ENCODE data around the gene EPB41L4A.

Gene EPB41L4A

DNA sequence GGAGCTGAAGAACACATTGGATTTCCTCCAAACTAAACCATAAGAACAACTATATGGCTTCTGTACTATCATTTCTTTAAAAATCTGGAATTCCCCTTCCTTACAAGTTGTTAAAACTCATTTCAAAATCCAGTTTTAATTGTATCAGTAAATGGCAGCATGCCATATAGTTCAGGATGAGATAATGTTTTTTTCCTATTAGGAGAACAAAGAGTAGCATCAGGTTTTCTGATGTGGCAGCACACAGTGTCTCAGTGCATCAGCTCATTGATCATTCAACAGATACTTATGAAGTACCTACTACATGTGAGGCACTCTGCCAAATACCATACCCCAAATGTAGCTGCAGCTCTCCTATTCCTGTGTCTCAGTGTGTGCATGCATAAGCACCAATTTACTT, 161.1 kb downstream of the EPB41L4A start:
- no peaks in the 10 kb centered on the region for H3K27me3 Mint-ChIP-seq
- no peak overlapping the region for H3K4me3 Mint-ChIP-seq
- no peak for DNase-seq
- no peaks in the 10 kb centered on the region for H3K36me3 Mint-ChIP-seq
- H3K27ac Mint-ChIP-seq = no peak overlapping the region
- H3K4me1 Mint-ChIP-seq = no peaks in the 10 kb centered on the region
- H3K9me3 Mint-ChIP-seq = no peaks in the 10 kb centered on the region
- no peak for ATAC-seq (replicated peaks)

- Mint-ChIP-seq H3K4me1 (no peaks in the 10 kb centered on the region), H3K4me3 (no peak overlapping the region), H3K27ac (no peak overlapping the region), H3K9me3 (no peaks in the 10 kb centered on the region), H3K36me3 (no peaks in the 10 kb centered on the region), H3K27me3 (no peaks in the 10 kb centered on the region)
- DNase-seq (no peak), ATAC-seq (replicated peaks) (no peak)
Measured at GRCh38 chr5:112257005-112257404, 162.1 kb downstream of the EPB41L4A start.

- H3K27ac Mint-ChIP-seq = no peak overlapping the region
Measured at GRCh38 chr5:112254303-112254702, 164.8 kb downstream of the EPB41L4A start.

GRCh38 chr5:112253478-112254250, 165.4 kb downstream of the EPB41L4A start:
- H3K4me3 Mint-ChIP-seq = no peak overlapping the region
- H3K4me1 Mint-ChIP-seq = no peaks in the 10 kb centered on the region
- no peak for ATAC-seq (replicated peaks)
- H3K27me3 Mint-ChIP-seq = no peaks in the 10 kb centered on the region
- no peaks in the 10 kb centered on the region for H3K36me3 Mint-ChIP-seq
- no peaks in the 10 kb centered on the region for H3K9me3 Mint-ChIP-seq
- DNase-seq = no peak
- H3K27ac Mint-ChIP-seq = no peak overlapping the region

More at GRCh38 chr5:112254303-112254702, 164.8 kb downstream of the EPB41L4A start:
- H3K4me3 Mint-ChIP-seq = no peak overlapping the region
- H3K36me3 Mint-ChIP-seq = no peaks in the 10 kb centered on the region
- H3K27me3 Mint-ChIP-seq = no peaks in the 10 kb centered on the region
- DNase-seq = no peak
- H3K4me1 Mint-ChIP-seq = no peaks in the 10 kb centered on the region
- no peaks in the 10 kb centered on the region for H3K9me3 Mint-ChIP-seq
- ATAC-seq (replicated peaks) = no peak

DNA sequence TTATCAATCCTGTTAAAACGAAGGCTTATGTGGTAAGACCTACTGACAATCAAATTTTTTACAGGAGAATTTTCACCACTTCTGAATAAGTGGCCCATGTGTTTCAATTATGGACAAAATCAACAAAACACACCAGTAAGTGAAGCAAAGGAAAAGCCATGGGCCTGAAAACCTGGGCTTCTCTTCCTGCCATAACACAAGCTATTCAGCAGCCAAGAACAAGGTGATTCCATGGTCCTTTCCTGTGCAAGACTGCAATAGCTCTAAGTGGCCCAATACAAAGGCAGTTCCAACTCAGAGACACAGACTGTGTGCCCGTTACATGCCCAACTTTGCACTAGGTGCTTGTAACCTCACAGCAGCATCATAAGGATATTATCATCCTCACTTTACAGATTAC, 168.5 kb downstream of the EPB41L4A start:
- Mint-ChIP-seq H3K27me3 (peaks cover 4% of the 10 kb centered on the region in 2 donors), H3K27ac (no peak overlapping the region), H3K36me3 (peaks cover 0 to 2% of the 10 kb centered on the region in 2 donors), H3K9me3 (no peaks in the 10 kb centered on the region), H3K4me1 (no peaks in the 10 kb centered on the region), H3K4me3 (no peak overlapping the region)
- no peak for DNase-seq
- ATAC-seq (replicated peaks) = no peak

DNA sequence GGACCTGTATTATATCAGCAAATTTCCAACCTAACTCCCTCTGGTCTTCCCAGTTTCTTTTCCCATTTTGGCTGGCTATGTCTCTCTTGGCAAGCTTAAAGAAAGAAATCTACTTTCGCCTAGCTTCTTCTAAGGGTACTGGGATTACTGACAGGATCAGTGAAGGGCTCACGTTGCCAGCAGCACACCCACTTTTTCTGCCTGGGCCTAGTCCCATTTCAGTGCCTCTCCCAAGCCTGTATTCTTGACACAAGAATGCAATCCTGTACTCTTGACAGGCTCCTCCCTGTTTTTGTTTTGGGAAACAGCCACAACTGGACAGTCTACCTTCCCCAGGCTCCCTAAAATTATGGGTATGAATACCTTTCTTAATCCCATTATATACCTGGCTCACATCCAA, 170.5 kb downstream of the EPB41L4A start:
- H3K9me3 Mint-ChIP-seq = no peaks in the 10 kb centered on the region

GRCh38 chr5:112247960-112248359, 171.1 kb downstream of the EPB41L4A start:
- ATAC-seq (replicated peaks) = no peak
- Mint-ChIP-seq H3K27ac (no peak overlapping the region), H3K4me3 (no peak overlapping the region), H3K9me3 (no peaks in the 10 kb centered on the region), H3K4me1 (no peaks in the 10 kb centered on the region), H3K36me3 (peaks cover 0 to 3% of the 10 kb centered on the region in 2 donors), H3K27me3 (peaks cover 12 to 13% of the 10 kb centered on the region in 2 donors)
- DNase-seq = no peak

More for the DNA sequence above, 170.5 kb downstream of the EPB41L4A start:
- Mint-ChIP-seq H3K27me3 (peaks cover 12 to 13% of the 10 kb centered on the region in 2 donors), H3K4me1 (no peaks in the 10 kb centered on the region), H3K27ac (no peak overlapping the region), H3K4me3 (no peak overlapping the region), H3K36me3 (peaks cover 0 to 3% of the 10 kb centered on the region in 2 donors)
- DNase-seq (no peak), ATAC-seq (replicated peaks) (no peak)

- peaks cover 0 to 3% of the 10 kb centered on the region in 2 donors for H3K36me3 Mint-ChIP-seq
- H3K27ac Mint-ChIP-seq = no peak overlapping the region
- no peaks in the 10 kb centered on the region for H3K9me3 Mint-ChIP-seq
- H3K4me1 Mint-ChIP-seq = no peaks in the 10 kb centered on the region
- H3K4me3 Mint-ChIP-seq = no peak overlapping the region
- ATAC-seq (replicated peaks) = no peak
- peaks cover 12 to 13% of the 10 kb centered on the region in 2 donors for H3K27me3 Mint-ChIP-seq
- no peak for DNase-seq
Measured at GRCh38 chr5:112245656-112246055, 173.4 kb downstream of the EPB41L4A start.

DNA sequence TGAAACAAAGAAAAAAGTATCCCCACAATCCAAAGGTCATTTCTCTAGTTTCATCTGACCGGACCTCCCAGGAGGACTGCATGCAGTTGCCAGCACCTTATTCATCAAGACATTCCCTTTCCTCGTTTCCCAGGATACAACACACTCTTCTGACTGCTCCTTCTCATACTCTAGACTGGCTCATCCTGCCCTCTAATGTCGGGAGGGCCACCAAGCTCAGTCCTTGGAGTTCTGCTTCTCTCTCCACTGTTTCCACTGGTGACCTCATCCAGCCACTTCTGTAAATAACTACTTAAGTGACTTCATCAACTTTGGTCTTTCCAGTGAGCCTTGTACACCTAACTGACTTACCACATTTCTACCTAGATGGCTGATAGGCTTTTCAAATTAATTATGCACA, 179.1 kb downstream of the EPB41L4A start:
- H3K4me3 Mint-ChIP-seq = no peak overlapping the region
- H3K9me3 Mint-ChIP-seq = no peaks in the 10 kb centered on the region
- H3K27me3 Mint-ChIP-seq = peaks cover 11% of the 10 kb centered on the region in 2 donors
- DNase-seq (no peak), ATAC-seq (replicated peaks) (no peak)
- no peak overlapping the region for H3K27ac Mint-ChIP-seq
- H3K4me1 Mint-ChIP-seq = no peaks in the 10 kb centered on the region
- H3K36me3 Mint-ChIP-seq = no peaks in the 10 kb centered on the region

GRCh38 chr5:112238473-112238872, 180.6 kb downstream of the EPB41L4A start:
- ATAC-seq (replicated peaks) (peak; percentile 38 to 50), DNase-seq (no peak)
- Mint-ChIP-seq H3K27ac (no peak overlapping the region), H3K36me3 (no peaks in the 10 kb centered on the region), H3K9me3 (no peaks in the 10 kb centered on the region), H3K4me1 (no peaks in the 10 kb centered on the region), H3K4me3 (no peak overlapping the region), H3K27me3 (peaks cover 4 to 5% of the 10 kb centered on the region in 2 donors)

DNA sequence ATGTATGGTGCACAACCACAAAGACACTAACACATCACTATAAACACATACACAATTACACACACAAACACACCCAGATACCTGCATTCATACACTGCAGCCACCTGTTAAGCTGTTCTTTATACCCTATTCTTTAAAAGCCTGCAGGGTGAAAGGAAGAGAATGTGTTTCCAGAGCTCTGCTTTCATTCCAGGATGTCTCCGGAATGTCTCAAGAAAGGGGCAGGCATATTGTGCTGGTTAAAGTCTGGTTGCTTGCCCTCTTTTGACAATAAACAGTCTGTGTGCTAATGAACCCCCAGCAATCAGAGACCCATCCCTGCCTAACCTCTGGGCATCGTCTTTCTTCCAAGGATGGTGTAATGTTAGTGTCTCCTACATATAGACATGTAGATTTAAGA, 181.6 kb downstream of the EPB41L4A start:
- H3K36me3 Mint-ChIP-seq = no peaks in the 10 kb centered on the region
- peaks cover 4 to 5% of the 10 kb centered on the region in 2 donors for H3K27me3 Mint-ChIP-seq
- H3K4me3 Mint-ChIP-seq = no peak overlapping the region
- ATAC-seq (replicated peaks) = no peak
- no peak for DNase-seq
- no peaks in the 10 kb centered on the region for H3K4me1 Mint-ChIP-seq
- H3K27ac Mint-ChIP-seq = no peak overlapping the region
- H3K9me3 Mint-ChIP-seq = no peaks in the 10 kb centered on the region

GRCh38 chr5:112234000-112234399, 185.1 kb downstream of the EPB41L4A start:
- no peak for ATAC-seq (replicated peaks)
- no peak overlapping the region for H3K4me3 Mint-ChIP-seq
- H3K4me1 Mint-ChIP-seq = no peaks in the 10 kb centered on the region
- H3K36me3 Mint-ChIP-seq = no peaks in the 10 kb centered on the region
- no peak for DNase-seq
- no peak overlapping the region for H3K27ac Mint-ChIP-seq
- H3K9me3 Mint-ChIP-seq = no peaks in the 10 kb centered on the region
- H3K27me3 Mint-ChIP-seq = peaks cover 0 to 5% of the 10 kb centered on the region in 2 donors

- DNase-seq (no peak), ATAC-seq (replicated peaks) (no peak)
- Mint-ChIP-seq H3K27ac (no peak overlapping the region), H3K4me3 (no peak overlapping the region), H3K36me3 (no peaks in the 10 kb centered on the region), H3K27me3 (peaks cover 0 to 5% of the 10 kb centered on the region in 2 donors), H3K4me1 (no peaks in the 10 kb centered on the region), H3K9me3 (no peaks in the 10 kb centered on the region)
Measured at GRCh38 chr5:112232667-112233066, 186.4 kb downstream of the EPB41L4A start.

- H3K9me3 Mint-ChIP-seq = no peaks in the 10 kb centered on the region
- H3K27me3 Mint-ChIP-seq = no peaks in the 10 kb centered on the region
- no peak overlapping the region for H3K4me3 Mint-ChIP-seq
- H3K4me1 Mint-ChIP-seq = no peaks in the 10 kb centered on the region
- DNase-seq (no peak), ATAC-seq (replicated peaks) (no peak)
- H3K27ac Mint-ChIP-seq = no peak overlapping the region
- H3K36me3 Mint-ChIP-seq = no peaks in the 10 kb centered on the region
Measured at GRCh38 chr5:112230606-112231005, 188.5 kb downstream of the EPB41L4A start.

GRCh38 chr5:112228667-112229066, 190.4 kb downstream of the EPB41L4A start:
- Mint-ChIP-seq H3K9me3 (no peaks in the 10 kb centered on the region), H3K4me1 (no peaks in the 10 kb centered on the region), H3K4me3 (no peak overlapping the region), H3K27ac (no peak overlapping the region), H3K27me3 (no peaks in the 10 kb centered on the region), H3K36me3 (no peaks in the 10 kb centered on the region)
- DNase-seq (no peak), ATAC-seq (replicated peaks) (no peak)
